Daoy (cell line): ENCODE measurements around the gene TM4SF1. TPM values are rescaled to one million over a fixed set of nuclear protein-coding genes. Genes with fewer than 3 reads are reported as not detected.

Experiments
- total RNA-seq: library from RNA; depleted of rRNA; stranded (reverse); fragments of >200 nt; shearing (Covaris generic); gene quantifications from 2 replicates; pipeline ENCODE4 v1.2.3, GENCODE V29; 2014; rRNA removed

TM4SF1 gene
- total RNA-seq, 1 experiment from 2014 or later = 206 TPM

Other genes with a start within 250 kb of the TM4SF1 start
- 19.1 and 19.5 TPM in 2 replicates for gene HPS3, start 248.0 kb downstream of the TM4SF1 start, total RNA-seq
- not detected in 2 replicates for gene CP, start 155.8 kb downstream of the TM4SF1 start, total RNA-seq
- 0.23 TPM in 1 of 2 replicates, not detected in the other for gene TM4SF18, start 44.0 kb downstream of the TM4SF1 start, total RNA-seq
- not detected in 2 replicates for gene TM4SF4, start 97.0 kb upstream of the TM4SF1 start, total RNA-seq